ENCODE measurements around the gene LBR. TPM values are rescaled to one million over a fixed set of nuclear protein-coding genes. Genes with fewer than 3 reads are reported as not detected.
"Not testable (repeated sequence)": the region's sequence is repeated elsewhere in the genome, so short reads cannot be mapped to it uniquely, and the experiment has no call there.

Gene LBR
- total RNA-seq, 1 experiment from 2014 or later = 60.9 TPM

DNA sequence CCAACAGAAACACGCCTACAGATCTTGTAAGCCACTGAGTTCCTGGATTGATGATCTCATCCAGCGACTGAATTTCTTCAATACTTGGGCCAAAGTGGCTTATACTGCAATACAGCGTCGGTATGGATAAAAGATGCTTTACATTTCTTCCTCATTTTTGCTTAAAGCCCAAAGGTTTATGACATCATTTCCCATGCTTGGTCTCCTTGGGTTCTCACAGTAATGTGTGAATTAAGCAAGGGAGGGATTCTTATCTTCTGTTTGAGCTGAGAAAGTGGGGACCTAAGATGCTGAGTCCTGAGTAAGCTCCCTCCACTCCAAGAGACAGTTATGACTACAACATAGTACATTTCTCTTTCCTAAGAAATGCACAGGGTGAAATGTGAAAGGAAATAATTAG lies 39.5 kb downstream of the LBR start:
- no peak overlapping the region for H3K23ac ChIP-seq (ENCODE audit: insufficient read length, low read depth, low read length)
- no peak overlapping the region for H2BK12ac ChIP-seq (ENCODE audit: insufficient read length, low read depth, low read length)
- H3K27me3 ChIP-seq (ENCODE audit: insufficient read depth, low read length) = no peaks in the 10 kb centered on the region
- no peak overlapping the region for H3K27ac ChIP-seq (ENCODE audit: insufficient read length, low read depth, low read length)
- peaks cover 5 to 7% of the 10 kb centered on the region in 2 experiments; a peak in 3 of 4 replicates for H3K4me1 Mint-ChIP-seq
- H2BK15ac ChIP-seq (ENCODE audit: low read depth, low read length) = no peak overlapping the region
- no peaks in the 10 kb centered on the region; the same call in 1 of the 2 replicates for H3K27me3 Mint-ChIP-seq (ENCODE audit: low read depth)
- no peak overlapping the region for H2BK20ac ChIP-seq (ENCODE audit: low read depth, low read length, poor library complexity, severe bottlenecking)
- no peak overlapping the region for H2BK120ac ChIP-seq (ENCODE audit: low read depth, low read length, poor library complexity, severe bottlenecking)
- H4K20me1 ChIP-seq (ENCODE audit: control insufficient read depth, insufficient read depth, insufficient read length) = no peaks in the 10 kb centered on the region
- no peak overlapping the region for H3K18ac ChIP-seq (ENCODE audit: insufficient read length, low read depth, low read length)
- H3K4me2 ChIP-seq (ENCODE audit: insufficient read depth, insufficient read length, low read length) = no peak overlapping the region
- H3K4me1 ChIP-seq (ENCODE audit: insufficient read depth, low read length) = no peaks in the 10 kb centered on the region; the same call in 1 of the 2 replicates
- H3K27ac Mint-ChIP-seq = no peak overlapping the region
- H4K8ac ChIP-seq (replicated peaks; ENCODE audit: insufficient read length, low read depth, low read length) = no peak overlapping the region
- no peaks in the 10 kb centered on the region for H3K9me3 ChIP-seq (ENCODE audit: control insufficient read depth, low read depth, low read length)
- no peak overlapping the region for H3K9ac ChIP-seq (ENCODE audit: extremely low read depth, insufficient read length, low read length)
- H2AK5ac ChIP-seq (ENCODE audit: insufficient read length, low read length) = no peak overlapping the region
- no peaks in the 10 kb centered on the region for H3K79me2 ChIP-seq (ENCODE audit: insufficient read depth, low read length)
- TF ChIP-seq, protein P1, sequence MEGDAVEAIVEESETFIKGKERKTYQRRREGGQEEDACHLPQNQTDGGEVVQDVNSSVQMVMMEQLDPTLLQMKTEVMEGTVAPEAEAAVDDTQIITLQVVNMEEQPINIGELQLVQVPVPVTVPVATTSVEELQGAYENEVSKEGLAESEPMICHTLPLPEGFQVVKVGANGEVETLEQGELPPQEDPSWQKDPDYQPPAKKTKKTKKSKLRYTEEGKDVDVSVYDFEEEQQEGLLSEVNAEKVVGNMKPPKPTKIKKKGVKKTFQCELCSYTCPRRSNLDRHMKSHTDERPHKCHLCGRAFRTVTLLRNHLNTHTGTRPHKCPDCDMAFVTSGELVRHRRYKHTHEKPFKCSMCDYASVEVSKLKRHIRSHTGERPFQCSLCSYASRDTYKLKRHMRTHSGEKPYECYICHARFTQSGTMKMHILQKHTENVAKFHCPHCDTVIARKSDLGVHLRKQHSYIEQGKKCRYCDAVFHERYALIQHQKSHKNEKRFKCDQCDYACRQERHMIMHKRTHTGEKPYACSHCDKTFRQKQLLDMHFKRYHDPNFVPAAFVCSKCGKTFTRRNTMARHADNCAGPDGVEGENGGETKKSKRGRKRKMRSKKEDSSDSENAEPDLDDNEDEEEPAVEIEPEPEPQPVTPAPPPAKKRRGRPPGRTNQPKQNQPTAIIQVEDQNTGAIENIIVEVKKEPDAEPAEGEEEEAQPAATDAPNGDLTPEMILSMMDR (conservative IDR thresholded peaks at IDR 0.05) = no peak
- no CpG with 5 or more reads among the region's 4 CpGs for WGBS (ENCODE audit: extremely low coverage, insufficient read length, low lambda C conversion rate)
- no peak for DNase-seq
- no peak overlapping the region for H3K56ac ChIP-seq (ENCODE audit: insufficient read length, low read depth, low read length)
- no peaks in the 10 kb centered on the region for H3K79me1 ChIP-seq (ENCODE audit: insufficient read depth, low read depth, low read length, poor library complexity, severe bottlenecking)
- no peak overlapping the region for H4K91ac ChIP-seq (ENCODE audit: insufficient read length, low read depth, low read length)
- H2AFZ ChIP-seq (ENCODE audit: low read length) = no peak overlapping the region
- H3K4ac ChIP-seq (ENCODE audit: low read depth, low read length) = no peak overlapping the region
- H3T11ph ChIP-seq (ENCODE audit: low read length) = no peak overlapping the region
- H3K23me2 ChIP-seq (ENCODE audit: insufficient read length, low read depth, low read length, poor library complexity, severe bottlenecking) = no peaks in the 10 kb centered on the region
- no peak overlapping the region for H3K14ac ChIP-seq (ENCODE audit: insufficient read depth, low read length)
- H3K9me3 Mint-ChIP-seq = no peaks in the 10 kb centered on the region
- H2BK5ac ChIP-seq (ENCODE audit: insufficient read length, low read length) = no peak overlapping the region
- H3K4me3 Mint-ChIP-seq = no peak overlapping the region
- H3K36me3 Mint-ChIP-seq (ENCODE audit: insufficient read depth in 1 of 3, low read depth in 3 of 3) = no peaks in the 10 kb centered on the region
- H4K5ac ChIP-seq (ENCODE audit: insufficient read length, low read depth, low read length) = no peak overlapping the region

DNA sequence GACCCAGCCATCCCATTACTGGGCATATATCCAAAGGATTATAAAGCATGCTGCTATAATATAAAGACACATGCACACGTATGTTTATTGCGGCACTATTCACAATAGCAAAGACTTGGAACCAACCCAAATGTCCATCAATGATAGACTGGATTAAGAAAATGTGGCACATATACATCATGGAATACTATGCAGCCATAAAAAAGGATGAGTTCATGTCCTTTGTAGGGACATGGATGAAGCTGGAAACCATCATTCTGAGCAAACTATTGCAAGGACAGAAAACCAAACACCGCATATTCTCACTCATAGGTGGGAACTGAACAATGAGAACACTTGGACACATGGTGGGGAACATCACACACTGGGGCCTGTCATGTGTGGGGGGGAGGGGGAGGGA lies 41.0 kb downstream of the LBR start:
- H3K23me2 ChIP-seq (ENCODE audit: insufficient read length, low read depth, low read length, poor library complexity, severe bottlenecking); H4K5ac ChIP-seq (ENCODE audit: insufficient read length, low read depth, low read length); H3K4me2 ChIP-seq (ENCODE audit: insufficient read depth, insufficient read length, low read length); H3K27ac Mint-ChIP-seq; H3K9me3 Mint-ChIP-seq; H3K9me3 ChIP-seq (ENCODE audit: control insufficient read depth, low read depth, low read length); H3K4me1 Mint-ChIP-seq; H3T11ph ChIP-seq (ENCODE audit: low read length); H2BK5ac ChIP-seq (ENCODE audit: insufficient read length, low read length); H3K79me2 ChIP-seq (ENCODE audit: insufficient read depth, low read length); H3K4me1 ChIP-seq (ENCODE audit: insufficient read depth, low read length); H2BK20ac ChIP-seq (ENCODE audit: low read depth, low read length, poor library complexity, severe bottlenecking); H2AFZ ChIP-seq (ENCODE audit: low read length); H3K27ac ChIP-seq (ENCODE audit: insufficient read length, low read depth, low read length); H3K56ac ChIP-seq (ENCODE audit: insufficient read length, low read depth, low read length); H2AK5ac ChIP-seq (ENCODE audit: insufficient read length, low read length); H3K4ac ChIP-seq (ENCODE audit: low read depth, low read length); H4K8ac ChIP-seq (replicated peaks; ENCODE audit: insufficient read length, low read depth, low read length); H3K4me3 Mint-ChIP-seq; H3K9ac ChIP-seq (ENCODE audit: extremely low read depth, insufficient read length, low read length); H3K79me1 ChIP-seq (ENCODE audit: insufficient read depth, low read depth, low read length, poor library complexity, severe bottlenecking); H2BK15ac ChIP-seq (ENCODE audit: low read depth, low read length); H2BK12ac ChIP-seq (ENCODE audit: insufficient read length, low read depth, low read length); H2BK120ac ChIP-seq (ENCODE audit: low read depth, low read length, poor library complexity, severe bottlenecking); H4K20me1 ChIP-seq (ENCODE audit: control insufficient read depth, insufficient read depth, insufficient read length); H3K27me3 ChIP-seq (ENCODE audit: insufficient read depth, low read length); H3K27me3 Mint-ChIP-seq (ENCODE audit: low read depth); H3K23ac ChIP-seq (ENCODE audit: insufficient read length, low read depth, low read length); H3K36me3 Mint-ChIP-seq (ENCODE audit: insufficient read depth in 1 of 3, low read depth in 3 of 3); H4K91ac ChIP-seq (ENCODE audit: insufficient read length, low read depth, low read length); H3K18ac ChIP-seq (ENCODE audit: insufficient read length, low read depth, low read length); H3K14ac ChIP-seq (ENCODE audit: insufficient read depth, low read length); DNase-seq: not testable (repeated sequence)
- WGBS (ENCODE audit: extremely low coverage, insufficient read length, low lambda C conversion rate) = no CpG with 5 or more reads among the region's 3 CpGs
